HG03342 (cell line): ENCODE results near the gene ACSS1.

Experiments used
- ATAC-seq: cut with Tn5 transposase; IDR thresholded peaks from one replicate; pipeline ENCODE4 v1.9.1; 2021; ENCODE audit warnings: mild to moderate bottlenecking, moderate library complexity; ENCODE audit not compliant: unreplicated experiment

Gene ACSS1

DNA sequence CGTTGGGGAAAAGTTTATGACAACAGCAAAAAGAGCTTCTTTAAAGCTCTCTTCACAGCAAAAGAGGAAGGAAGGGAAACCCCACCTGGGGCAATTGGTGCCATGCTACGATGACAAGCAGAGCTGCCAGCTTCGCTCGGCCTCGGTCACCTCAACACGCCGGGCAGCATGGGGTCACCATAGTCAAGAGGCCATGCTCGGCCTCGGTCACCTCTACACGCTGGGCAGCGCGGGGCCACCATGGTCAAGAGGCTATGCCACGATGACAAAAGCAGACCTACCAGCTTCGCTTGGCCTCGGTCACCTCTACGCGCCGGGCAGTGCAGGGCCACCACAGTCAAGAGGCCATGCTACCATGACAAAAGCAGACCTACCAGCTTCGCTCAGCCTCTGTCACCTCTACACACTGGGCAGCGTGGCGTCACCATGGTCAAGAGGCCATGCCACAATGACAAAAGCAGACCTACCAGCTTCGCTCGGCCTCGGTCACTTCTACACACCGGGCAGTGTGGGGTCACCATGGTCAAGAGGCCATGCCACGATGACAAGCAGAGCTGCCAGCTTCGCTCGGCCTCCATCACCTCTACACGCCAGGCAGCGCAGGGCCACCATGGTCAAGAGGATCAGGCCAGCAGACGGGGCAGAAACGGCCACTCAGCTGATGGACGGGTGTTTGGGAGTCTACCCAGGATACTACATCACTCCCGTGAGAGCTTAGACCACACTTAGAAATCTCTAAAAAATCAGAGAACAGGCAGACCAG, 77.5 kb downstream of the ACSS1 start:
- ATAC-seq: no peak

DNA sequence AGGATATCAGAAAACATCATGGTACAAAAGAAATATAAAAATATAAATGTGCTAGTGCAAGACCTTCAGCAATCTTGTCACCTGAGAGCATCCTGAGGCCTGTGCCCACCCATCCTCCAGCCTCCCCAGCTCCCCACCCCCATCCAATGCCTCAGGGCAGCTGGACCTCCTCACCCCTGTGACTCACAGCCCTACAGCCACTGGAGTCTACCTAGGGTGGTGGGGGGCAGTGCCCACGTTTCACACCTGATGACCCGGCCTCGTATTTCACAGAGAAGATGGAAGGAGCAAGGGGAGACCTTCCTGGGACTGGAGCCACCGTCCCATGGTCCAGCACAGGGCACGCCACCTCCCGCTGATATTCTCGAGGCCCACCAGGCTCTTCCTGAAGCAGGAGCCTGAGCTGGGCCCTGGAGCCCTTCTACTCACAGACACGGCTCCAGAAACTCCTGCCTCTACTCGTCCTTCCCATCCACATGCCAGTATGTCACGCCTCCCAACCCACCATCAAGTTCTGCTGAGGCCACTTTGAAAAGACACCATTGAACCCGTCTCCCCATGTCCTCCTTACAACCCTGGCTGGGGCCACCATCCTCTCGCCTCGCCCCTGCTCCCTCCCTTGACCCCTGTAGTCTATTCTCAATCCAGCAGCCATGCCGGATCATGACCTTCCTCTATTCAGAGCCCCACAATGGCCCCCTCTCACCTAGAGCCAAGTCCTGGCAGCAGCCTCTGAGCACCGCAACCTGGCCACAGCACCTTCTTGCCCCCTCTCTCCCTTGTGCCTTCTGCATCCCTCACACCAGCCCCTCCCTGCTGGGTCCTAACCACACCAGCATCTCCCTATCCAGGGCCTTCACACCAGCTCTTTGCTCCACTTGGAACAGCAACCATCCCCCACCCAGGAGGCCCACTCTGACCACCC, 78.6 kb downstream of the ACSS1 start:
- no peak for ATAC-seq

DNA sequence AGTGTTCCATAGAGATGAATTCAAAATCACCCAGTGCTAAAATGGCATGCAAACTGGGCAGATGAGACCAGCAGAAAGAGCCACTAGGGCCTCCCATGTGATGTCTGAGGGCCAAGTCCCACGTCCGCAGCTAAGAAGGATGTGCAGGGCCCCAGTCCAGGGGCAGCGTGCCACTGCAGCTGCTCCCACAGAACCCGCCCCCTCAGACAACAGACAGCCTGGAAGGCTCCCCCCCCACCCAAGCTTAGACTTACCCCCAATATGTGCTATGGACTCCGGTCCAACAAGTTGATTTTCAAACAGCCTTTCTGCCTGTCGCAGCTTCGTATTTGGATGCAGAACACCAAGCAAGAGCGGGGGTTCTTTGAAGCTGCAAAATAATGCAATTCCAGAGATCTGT, 79.4 kb downstream of the ACSS1 start:
- ATAC-seq: no peak

DNA sequence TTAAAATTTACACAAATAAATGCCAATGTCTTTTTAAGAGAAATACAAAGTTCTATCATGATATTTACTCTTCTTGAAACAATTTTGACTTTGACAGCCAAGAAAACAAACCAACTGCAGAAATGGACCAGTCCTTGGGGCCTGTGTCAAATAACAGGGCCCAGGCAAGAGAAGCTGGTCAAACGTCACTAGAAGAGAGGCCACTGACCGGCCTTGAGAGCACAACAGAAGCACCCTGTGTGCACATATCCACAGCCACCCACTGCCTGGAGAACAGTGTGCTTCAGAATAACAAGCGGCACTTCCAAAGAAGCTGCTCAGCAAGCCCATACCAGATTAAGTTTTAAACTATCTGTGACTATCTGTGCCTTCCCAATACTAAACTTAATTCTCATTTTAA, 80.1 kb downstream of the ACSS1 start:
- no peak for ATAC-seq

DNA sequence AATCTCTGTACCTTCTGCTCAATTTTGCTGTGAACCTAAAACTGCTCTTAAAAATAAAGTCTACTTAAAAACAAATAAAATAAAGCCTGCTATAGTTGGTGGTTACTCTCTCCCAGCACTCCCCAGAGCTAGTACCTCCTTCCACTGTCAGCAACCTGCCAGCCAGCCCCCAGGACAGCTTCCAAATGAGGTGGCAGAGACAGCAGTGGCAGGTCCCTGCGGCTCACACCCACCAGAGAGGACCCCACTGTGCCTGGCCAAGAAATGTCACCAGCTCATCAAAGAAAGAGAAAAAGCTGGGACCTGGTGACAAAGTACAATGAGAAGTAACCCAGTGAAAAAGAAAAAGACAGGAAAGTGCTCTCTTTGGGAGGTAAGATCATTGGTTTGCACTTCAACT, 80.6 kb downstream of the ACSS1 start:
- no peak for ATAC-seq

DNA sequence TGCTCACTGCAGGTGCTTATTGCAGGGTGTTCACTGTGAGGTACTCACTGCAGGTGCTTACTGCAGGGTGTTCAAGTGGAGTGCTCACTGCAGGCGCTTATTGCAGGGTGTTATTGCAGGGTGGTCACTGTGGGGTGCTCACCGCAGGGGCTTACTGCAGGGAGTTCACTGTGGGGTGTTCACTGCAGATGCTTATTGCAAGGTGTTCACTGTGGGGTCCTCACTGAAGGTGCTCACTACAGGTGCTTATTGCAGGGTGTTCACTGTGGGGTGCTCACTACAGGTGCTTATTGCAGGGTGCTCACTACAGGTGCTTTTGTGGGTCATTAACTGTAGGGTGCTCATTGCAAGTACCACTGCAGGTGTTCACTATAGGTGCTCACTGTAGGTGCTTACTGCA, 85.6 kb downstream of the ACSS1 start:
- no peak for ATAC-seq

DNA sequence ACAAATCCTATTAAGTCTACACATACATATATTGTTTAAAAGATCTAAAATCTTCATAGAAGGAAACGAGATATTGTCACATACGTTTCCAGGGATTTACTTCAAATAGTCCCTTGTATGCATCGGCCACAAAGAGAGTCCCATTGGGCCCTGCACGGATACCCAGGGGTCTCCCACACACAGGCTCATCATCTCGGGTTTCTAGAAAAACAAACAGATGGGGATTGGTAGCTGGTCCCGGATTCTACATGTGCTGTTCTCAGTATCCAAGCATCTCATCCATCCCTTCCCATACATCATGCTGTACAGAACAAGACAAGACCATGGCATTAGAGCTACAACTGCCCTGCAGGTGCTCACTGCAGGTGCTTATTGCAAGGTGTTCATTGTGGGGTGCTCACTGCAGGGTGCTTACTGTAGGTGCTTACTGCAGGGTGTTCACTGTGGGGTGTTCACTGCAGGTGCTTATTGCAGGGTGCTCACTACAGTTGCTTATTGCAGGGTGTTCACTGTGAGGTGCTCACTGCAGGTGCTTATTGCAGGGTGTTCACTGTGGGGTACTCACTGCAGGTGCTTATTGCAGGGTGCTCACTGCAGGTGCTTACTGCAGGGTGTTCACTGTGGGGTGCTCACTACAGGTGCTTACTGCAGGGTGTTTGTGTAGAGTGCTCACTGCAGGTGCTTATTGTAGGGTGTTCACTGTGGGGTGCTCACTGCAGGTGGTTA, 86.4 kb downstream of the ACSS1 start:
- no peak for ATAC-seq

DNA sequence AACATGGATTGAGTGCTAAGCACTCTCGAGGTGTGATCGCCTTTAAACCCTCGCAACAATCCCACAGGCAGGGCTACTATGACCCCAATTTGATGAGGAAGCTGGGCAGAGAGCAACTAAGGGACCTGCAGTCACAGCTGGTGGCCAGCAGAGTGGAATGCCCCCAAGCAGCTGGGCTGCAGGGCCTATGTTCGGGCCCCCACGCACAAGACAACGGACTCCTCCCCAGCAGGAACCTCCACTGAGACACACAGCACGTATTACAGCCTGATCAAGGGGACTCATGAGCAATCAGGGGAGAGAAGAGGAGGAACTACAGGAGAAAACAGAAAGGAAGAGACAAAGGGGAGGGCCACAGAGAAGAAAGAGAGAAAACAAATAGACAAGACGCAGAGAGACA, 87.2 kb downstream of the ACSS1 start:
- ATAC-seq: no peak

DNA sequence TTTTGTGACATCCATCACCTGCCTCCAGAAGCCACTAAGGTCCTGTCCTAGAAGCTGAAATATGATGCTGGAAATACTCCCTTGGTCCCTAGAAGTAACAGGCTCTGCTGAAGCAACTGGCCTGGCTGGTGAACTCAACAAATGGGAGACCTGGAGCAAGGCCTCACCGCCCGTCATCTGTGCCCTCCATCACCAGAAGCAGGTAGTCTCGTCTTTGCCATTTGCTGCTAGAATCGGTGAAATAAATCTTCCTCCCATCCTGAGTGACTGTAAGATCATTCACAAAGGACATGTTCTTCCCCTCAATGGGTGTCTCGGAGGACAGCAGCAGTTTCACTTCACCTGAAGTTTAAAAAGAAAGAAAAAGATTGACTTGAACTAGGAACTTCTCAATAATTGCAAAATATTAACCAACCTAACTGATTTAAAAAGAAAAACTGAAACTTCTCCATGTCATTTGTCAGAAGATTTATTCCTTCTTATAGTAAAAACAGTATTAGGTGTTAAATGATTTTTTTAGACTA, 87.8 kb downstream of the ACSS1 start:
- no peak for ATAC-seq

DNA sequence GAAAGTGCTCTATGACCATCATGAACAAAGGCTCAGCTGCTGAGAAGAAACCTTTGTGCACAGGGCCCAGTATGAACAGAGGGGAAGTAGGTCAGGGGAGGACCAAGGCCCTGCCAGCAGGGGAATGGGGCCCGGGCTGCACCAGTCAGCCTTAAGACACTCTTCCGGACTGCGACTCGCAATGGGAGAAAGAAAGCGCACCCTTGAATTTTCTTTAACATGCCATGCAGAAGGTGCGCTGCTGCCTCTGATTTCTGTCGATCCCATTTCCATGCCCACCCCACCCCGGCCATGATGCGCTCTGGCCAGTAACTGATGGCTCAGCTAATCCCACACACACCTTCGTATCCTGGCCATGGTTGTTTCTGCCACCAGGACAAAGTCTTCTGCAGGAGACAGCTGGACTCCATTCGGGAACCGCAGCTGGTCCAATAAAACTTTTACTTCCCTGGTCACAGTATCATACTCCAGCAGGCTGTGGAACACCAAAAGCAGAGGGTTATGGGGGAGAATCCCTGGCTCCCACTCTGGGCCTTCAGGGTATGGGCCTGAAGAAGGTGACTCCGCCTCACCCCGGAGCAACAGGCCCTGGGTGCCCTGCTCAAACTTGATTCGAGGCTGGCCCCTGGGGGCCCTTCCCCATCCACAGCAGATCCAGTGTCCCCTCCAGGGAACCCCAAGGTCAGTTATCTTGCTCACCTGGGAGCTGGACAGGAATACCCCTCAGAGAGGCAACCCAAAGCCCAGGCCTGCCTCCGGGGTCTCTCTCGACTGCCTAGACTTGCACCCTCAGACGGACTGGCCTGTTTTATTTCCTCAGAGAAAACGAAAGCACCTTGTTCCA, 88.5 kb downstream of the ACSS1 start:
- ATAC-seq: no peak

DNA sequence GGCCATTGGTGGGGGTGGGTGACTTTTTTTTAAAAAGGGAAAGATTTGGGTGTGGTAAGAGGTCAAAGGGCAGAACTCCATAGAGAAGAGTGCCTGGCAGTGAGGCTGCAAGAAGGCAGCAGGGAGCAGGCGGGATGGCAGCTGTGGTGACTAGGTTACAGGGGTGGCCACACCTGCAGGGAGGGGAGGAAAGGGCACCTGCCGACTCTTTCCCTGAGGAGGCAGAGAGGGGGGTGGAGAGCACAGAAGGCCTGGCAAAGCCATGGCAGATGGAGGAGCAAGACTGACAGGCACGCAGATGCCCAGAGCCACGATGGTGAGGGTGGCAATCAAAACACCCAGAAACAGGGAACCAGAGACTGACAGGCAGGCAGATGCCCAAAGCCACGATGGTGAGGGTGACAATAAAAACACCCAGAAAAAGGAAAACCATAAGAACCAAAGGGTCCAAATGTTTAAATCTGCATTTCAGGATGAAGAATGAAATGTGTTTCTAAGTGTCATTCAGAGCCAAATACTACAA, 89.6 kb downstream of the ACSS1 start:
- ATAC-seq: no peak

DNA sequence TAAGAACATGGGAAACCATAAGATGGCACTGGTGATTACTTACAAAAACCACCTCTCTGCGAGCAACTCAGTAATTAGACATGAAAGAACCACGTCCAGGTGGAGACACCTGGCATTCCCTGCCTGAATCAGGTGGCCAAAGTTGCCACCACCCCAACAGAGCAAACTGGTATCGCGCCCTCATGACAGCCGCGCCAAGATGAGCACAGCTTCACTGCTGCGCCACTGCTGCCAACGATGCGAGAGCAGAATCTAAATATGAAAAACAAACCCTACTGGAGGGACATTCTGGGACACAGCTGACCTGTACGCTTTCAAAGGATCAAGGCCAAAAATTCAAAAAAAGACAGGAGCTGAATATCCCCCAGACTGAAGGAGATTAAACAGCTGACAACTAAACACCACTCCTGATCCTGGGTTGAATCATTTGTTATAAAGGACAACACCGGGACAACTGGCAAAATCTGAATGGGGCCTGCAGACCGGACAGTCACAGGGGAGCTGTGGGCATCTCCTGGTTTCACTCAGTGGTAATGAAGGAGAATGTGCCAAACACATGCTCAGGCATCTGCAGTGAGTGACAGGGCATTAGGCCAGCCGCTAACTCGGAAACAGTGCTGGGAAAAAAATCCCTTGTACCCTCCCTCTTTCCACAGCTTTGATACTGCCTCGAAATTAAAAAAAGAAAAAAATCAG, 91.5 kb downstream of the ACSS1 start:
- no peak for ATAC-seq

DNA sequence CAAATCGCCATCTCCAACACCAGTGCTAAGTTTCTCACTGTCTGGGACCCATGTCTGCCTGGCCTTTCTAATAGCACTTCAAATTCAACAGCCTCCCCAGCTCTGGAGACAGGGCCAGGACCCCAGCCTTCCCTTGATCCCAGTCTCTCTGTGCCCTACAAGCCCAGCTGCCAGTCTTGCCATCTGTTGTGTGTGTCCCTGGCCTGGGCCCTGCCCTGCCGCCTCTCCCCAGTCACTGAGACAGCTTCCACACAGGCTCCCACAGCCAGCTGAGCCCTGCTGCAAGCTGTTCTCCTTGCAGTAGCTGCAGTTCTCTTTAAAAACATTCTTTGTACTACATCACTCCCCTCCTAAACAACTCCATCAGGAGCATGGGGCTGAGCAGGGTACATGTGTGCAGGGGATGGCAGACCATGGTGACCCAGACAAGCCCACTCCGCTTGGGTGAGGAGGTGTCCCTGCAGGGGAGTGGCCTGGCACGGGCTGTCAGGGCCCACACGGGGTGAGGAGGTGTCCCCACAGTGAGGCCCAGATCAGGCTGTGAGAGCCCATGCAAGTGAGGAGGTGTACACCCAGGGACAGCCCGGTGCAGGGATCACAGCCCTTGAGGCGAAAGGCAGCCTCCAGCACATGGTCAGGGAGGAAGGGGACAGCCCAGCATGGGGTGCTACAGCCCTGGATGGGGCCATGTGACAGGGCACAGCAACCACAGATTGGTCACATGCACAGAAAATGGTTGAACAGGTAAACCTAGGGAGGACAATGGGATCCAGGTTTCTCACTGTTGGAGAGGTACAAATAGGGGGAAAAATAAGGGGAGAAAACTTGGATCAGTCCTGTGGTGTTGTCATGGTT, 92.6 kb downstream of the ACSS1 start:
- ATAC-seq: no peak

DNA sequence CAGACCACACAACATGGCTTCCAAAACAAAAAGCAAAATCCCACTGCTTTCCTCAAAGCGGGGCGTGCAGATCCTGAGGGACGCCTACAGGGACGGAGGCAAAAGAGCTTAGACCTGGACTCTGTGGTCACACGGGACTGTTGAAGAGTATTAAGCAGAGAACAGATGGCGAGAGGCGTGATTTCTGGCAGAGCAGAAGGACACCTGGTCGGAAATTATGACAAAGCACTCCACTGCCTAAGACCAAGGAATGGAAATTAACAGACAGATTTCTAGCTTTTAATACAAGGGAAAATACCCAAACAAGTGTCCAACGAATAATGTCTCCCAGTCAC, 93.5 kb downstream of the ACSS1 start:
- no peak for ATAC-seq

DNA sequence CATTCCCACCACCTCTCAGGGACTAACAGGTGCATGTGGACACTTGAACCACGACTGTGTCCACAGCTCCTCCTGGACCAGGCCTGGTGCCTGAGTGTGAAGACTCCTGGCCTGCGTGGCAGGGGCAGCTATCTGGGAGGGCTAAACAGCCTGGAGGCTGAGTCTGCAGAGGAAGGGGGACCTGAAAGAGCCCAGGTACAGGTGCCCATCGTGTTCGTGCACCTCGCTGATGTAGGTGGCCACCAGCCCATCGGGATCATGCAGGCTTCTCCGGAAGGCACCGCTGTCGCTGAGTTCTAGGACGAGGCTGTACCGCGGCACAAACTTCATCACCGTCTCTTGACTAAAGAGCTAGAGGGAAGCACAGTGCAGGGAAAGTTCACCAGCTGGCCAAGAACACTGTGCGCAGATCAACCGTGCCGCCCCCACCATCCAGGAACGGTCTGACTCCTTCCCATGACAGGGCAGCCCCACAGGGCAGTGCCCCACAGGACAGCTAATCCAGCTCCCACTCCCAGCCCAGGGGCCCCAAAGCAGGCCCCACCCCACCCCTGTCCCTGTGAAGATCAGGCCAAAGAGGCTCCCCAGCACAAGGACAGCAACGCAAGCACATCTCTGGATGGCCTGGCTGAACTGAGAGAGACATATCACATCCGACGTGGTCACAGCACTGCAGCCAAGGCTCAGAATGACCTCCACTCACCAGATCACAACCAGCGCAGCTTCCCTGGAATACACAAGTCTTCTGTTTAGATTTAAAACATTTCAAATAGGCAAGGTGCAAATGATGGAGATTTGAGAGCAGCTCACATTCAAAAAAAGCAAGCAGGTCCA, 94.0 kb downstream of the ACSS1 start:
- ATAC-seq: no peak

DNA sequence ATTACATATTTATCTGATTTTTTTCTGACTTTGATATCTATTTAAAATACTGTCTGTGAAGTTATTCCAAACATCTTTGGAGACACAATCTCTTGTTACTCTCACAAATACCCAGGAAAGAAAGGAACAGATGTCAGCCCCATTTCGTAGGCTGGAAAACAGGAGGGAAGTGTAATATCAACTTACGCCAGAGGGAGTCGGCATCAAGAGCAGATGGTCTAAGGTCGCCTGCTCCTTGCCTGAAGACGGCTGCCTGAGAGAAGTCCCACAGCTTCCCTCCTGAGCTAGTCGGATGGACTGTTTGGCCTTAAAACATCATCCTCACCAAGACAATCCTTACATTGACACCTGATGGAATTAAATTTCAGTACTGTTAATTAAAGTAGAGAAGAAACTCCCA, 95.4 kb downstream of the ACSS1 start:
- no peak for ATAC-seq

DNA sequence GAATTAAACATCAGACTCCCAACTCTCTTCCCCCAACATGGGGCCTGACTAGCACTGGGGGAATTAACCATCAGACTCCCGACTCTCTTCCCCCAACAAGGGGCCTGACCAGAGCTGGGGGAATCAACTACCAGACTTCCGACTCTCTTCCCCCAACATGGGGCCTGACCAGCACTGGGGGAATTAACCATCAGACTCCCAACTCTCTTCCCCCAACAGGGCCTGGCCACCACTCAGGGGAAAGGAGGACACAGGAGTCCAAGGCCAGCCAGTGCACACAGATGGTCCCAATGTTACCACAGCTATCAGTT, 95.8 kb downstream of the ACSS1 start:
- no peak for ATAC-seq
